H9 (cell line): ENCODE measurements around the gene KRTAP2-1. TPM values are rescaled to one million over a fixed set of nuclear protein-coding genes. Genes with fewer than 3 reads are reported as not detected.
"Not testable (repeated sequence)": the region's sequence is repeated elsewhere in the genome, so short reads cannot be mapped to it uniquely, and the experiment has no call there.

ENCODE experiments used
- DNase-seq: peaks from one replicate; pipeline ENCODE4 v3.0.0-alpha.2; 2017
- H2AFZ ChIP-seq: one replicate; pipeline ENCODE4 v1.6.1; 2013; ENCODE audit warnings: mild to moderate bottlenecking, low read length, control low read depth, moderate library complexity
- H2AK5ac ChIP-seq: 2 replicates; pipeline ENCODE4 v1.6.1; 2013; ENCODE audit warnings: low read length, control low read depth, mixed read lengths; ENCODE audit not compliant: insufficient read length
- H2BK120ac ChIP-seq: one replicate; pipeline ENCODE4 v1.6.1; 2013; ENCODE audit warnings: low read depth, mild to moderate bottlenecking, low read length, control low read depth, inconsistent platforms; ENCODE audit not compliant: poor library complexity, severe bottlenecking
- H2BK12ac ChIP-seq: 2 replicates; pipeline ENCODE4 v1.6.1; 2013; ENCODE audit warnings: low read length, control low read depth, mixed read lengths, low read depth; ENCODE audit not compliant: insufficient read length
- H2BK15ac ChIP-seq: 2 replicates; pipeline ENCODE4 v1.6.1; 2013; ENCODE audit warnings: low read depth, low read length, control low read depth
- H2BK20ac ChIP-seq: one replicate; pipeline ENCODE4 v1.6.1; 2013; ENCODE audit warnings: low read depth, mild to moderate bottlenecking, low read length, control low read depth, inconsistent platforms; ENCODE audit not compliant: poor library complexity, severe bottlenecking
- H2BK5ac ChIP-seq: 2 replicates; pipeline ENCODE4 v1.6.1; 2013; ENCODE audit warnings: low read length, control low read depth, mixed read lengths; ENCODE audit not compliant: insufficient read length
- H3K14ac ChIP-seq: 2 replicates; pipeline ENCODE4 v1.6.1; 2013; ENCODE audit warnings: low read length, control low read depth; ENCODE audit not compliant: insufficient read depth
- H3K18ac ChIP-seq: 2 replicates; pipeline ENCODE4 v1.6.1; 2013; ENCODE audit warnings: low read depth, mild to moderate bottlenecking, mixed read lengths, low read length, control low read depth; ENCODE audit not compliant: insufficient read length
- H3K23ac ChIP-seq: 2 replicates; pipeline ENCODE4 v1.6.1; 2013; ENCODE audit warnings: low read length, control low read depth, mixed read lengths, low read depth; ENCODE audit not compliant: insufficient read length
- H3K23me2 ChIP-seq: 2 replicates; pipeline ENCODE4 v1.6.1; 2013; ENCODE audit warnings: low read depth, mild to moderate bottlenecking, mixed read lengths, low read length, control low read depth; ENCODE audit not compliant: insufficient read length, poor library complexity, severe bottlenecking
- H3K27ac ChIP-seq: 2 replicates; pipeline ENCODE4 v1.5.1; 2013; ENCODE audit warnings: low read length, control low read depth, mixed read lengths, low read depth; ENCODE audit not compliant: insufficient read length
- H3K27me3 ChIP-seq: 2 replicates; pipeline ENCODE4 v1.6.1; 2013; ENCODE audit warnings: low read length, control low read depth, inconsistent platforms; ENCODE audit not compliant: insufficient read depth
- H3K4ac ChIP-seq: 2 replicates; pipeline ENCODE4 v1.6.1; 2013; ENCODE audit warnings: low read depth, mild to moderate bottlenecking, control low read depth, inconsistent platforms, low read length, moderate library complexity
- H3K4me1 ChIP-seq: 2 replicates; pipeline ENCODE4 v1.6.1; 2013; ENCODE audit warnings: low read length, control low read depth, inconsistent platforms; ENCODE audit not compliant: insufficient read depth
- H3K4me2 ChIP-seq: 2 replicates; pipeline ENCODE4 v1.6.1; 2013; ENCODE audit warnings: low read length, control low read depth, mixed read lengths; ENCODE audit not compliant: insufficient read length, insufficient read depth
- H3K56ac ChIP-seq: 2 replicates; pipeline ENCODE4 v1.6.1; 2013; ENCODE audit warnings: low read depth, mild to moderate bottlenecking, mixed read lengths, low read length, control low read depth; ENCODE audit not compliant: insufficient read length
- H3K79me1 ChIP-seq: 2 replicates; pipeline ENCODE4 v1.6.1; 2013; ENCODE audit warnings: low read depth, mild to moderate bottlenecking, moderate library complexity, low read length, control low read depth, inconsistent platforms; ENCODE audit not compliant: insufficient read depth, poor library complexity, severe bottlenecking
- H3K79me2 ChIP-seq: 2 replicates; pipeline ENCODE4 v1.6.1; 2013; ENCODE audit warnings: low read length, control low read depth, inconsistent platforms; ENCODE audit not compliant: insufficient read depth
- H3K9ac ChIP-seq: 2 replicates; pipeline ENCODE4 v1.6.1; 2013; ENCODE audit warnings: low read length, control low read depth, mixed read lengths; ENCODE audit not compliant: insufficient read length; ENCODE audit errors: extremely low read depth
- H3K9me3 ChIP-seq: one replicate; pipeline ENCODE4 v1.6.1; 2013; ENCODE audit warnings: low read depth, low read length, inconsistent platforms; ENCODE audit not compliant: control insufficient read depth
- H3T11ph ChIP-seq: one replicate; pipeline ENCODE4 v1.6.1; 2013; ENCODE audit warnings: mild to moderate bottlenecking, low read length, control low read depth, inconsistent platforms
- H4K20me1 ChIP-seq: one replicate; pipeline ENCODE4 v1.6.1; 2013; ENCODE audit not compliant: control insufficient read depth, insufficient read length, insufficient read depth
- H4K5ac ChIP-seq: 2 replicates; pipeline ENCODE4 v1.6.1; 2013; ENCODE audit warnings: low read depth, mild to moderate bottlenecking, mixed read lengths, low read length, control low read depth; ENCODE audit not compliant: insufficient read length
- H4K8ac ChIP-seq: replicated peaks from 2 replicates; pipeline ENCODE4 v1.6.1; 2013; ENCODE audit warnings: low read length, control low read depth, mixed read lengths, low read depth; ENCODE audit not compliant: insufficient read length
- H4K91ac ChIP-seq: 2 replicates; pipeline ENCODE4 v1.6.1; 2013; ENCODE audit warnings: low read depth, mild to moderate bottlenecking, moderate library complexity, mixed read lengths, low read length, control low read depth; ENCODE audit not compliant: insufficient read length
- H3K27ac Mint-ChIP-seq, 3 experiments: 2 replicates in 2 of 3; 3 replicates in 1 of 3; pipeline ENCODE4 v1.8.0; 2020 to 2021; ENCODE audit warnings: mixed read lengths in 3 of 3, mild to moderate bottlenecking in 1 of 3, moderate library complexity in 1 of 3
- H3K27me3 Mint-ChIP-seq: 2 replicates; pipeline ENCODE4 v1.8.0; 2021; ENCODE audit warnings: low read depth, mild to moderate bottlenecking, moderate library complexity, mixed read lengths
- H3K36me3 Mint-ChIP-seq, 3 experiments: 2 replicates in 2 of 3; 3 replicates in 1 of 3; pipeline ENCODE4 v1.8.0; 2020 to 2021; ENCODE audit warnings: low read depth in 3 of 3, mixed read lengths in 3 of 3; ENCODE audit not compliant: insufficient read depth in 1 of 3
- H3K4me1 Mint-ChIP-seq, 2 experiments: 2 replicates each; pipeline ENCODE4 v1.8.0; 2020; ENCODE audit warnings: mixed read lengths in 2 of 2
- H3K4me3 Mint-ChIP-seq, 2 experiments: 2 replicates in 1 of 2; 3 replicates in 1 of 2; pipeline ENCODE4 v1.8.0; 2020 to 2021; ENCODE audit warnings: mild to moderate bottlenecking in 2 of 2, mixed read lengths in 2 of 2, moderate library complexity in 1 of 2
- H3K9me3 Mint-ChIP-seq, 2 experiments: 2 replicates in 1 of 2; 3 replicates in 1 of 2; pipeline ENCODE4 v1.8.0; 2020; ENCODE audit warnings: mild to moderate bottlenecking in 2 of 2, mixed read lengths in 2 of 2, moderate library complexity in 1 of 2
- WGBS: extraction: QIAGEN DNeasy Blood & Tissue Kit; methylation state at CpG from one replicate; pipeline ENCODE4 v1.1.7; 2013; ENCODE audit warnings: missing lambda C conversion rate, low lambda C conversion rate, mixed read lengths; ENCODE audit not compliant: insufficient read length; ENCODE audit errors: extremely low coverage; 5-methylcytosine and 5-hydroxymethylcytosine counted together
- total RNA-seq: library from RNA; stranded (reverse); gene quantifications from 2 replicates; pipeline ENCODE4 v1.2.1, GENCODE V29; 2021
- TF ChIP-seq, protein P1 (sequence below): fragments of 200-600 bp; sonication (generic); conservative IDR thresholded peaks from 3 replicates; pipeline ENCODE4 v1.8.0; 2021; ENCODE audit warnings: antibody characterized with exemption, mild to moderate bottlenecking

Gene KRTAP2-1
- total RNA-seq, 1 experiment from 2014 or later = not detected

DNA sequence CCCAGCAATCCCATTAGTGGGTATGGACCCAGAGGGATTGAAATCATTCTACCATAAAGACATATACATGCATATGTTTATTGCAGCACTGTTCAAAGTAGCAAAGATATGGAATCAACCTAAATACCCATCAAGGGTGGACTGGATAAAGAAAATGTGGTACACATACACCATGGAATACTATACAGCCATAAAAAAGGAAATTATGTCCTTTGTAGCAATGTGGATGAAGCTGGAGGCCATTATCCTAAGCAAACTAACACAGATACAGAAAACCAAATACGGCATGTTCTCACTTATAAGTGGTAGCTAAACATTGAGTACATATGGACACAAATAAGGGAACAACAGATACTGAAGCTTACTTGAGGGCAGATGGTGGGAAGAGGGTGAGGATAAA is 10.4 kb upstream of the KRTAP2-1 start:
- H3K36me3 Mint-ChIP-seq = no peaks in the 10 kb centered on the region; a peak in 1 of 7 replicates
- H2AK5ac ChIP-seq = no peak overlapping the region

DNA sequence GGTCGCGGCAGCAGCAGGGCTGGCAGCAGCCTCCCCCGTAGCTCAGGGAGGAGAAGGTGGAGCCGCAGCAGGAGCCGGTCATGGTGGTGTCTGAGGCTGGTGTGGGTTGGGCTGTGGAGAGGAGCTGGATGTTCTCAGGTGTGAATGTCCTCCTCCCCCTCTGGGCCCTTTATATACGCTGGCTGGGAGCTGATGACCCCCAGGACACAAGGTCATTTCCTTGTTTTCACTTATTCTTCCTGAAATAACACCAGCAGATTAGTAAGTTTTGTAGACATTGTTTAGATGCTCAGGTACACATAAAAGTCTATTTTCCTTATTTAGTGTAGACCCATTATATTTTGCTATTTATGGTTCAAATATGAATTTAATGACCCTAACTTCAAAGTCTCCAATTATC is 8.0 kb upstream of the KRTAP2-1 start, which contains the start of gene KRTAP2-2:
TSS of gene KRTAP2-2 (minus strand) at position 101 of the 400 bp plus-strand sequence. CDS start at position 82, 19 bp downstream.
- not testable (repeated sequence) for H3K4me3 Mint-ChIP-seq, H2BK15ac ChIP-seq, H2BK12ac ChIP-seq, H3K79me1 ChIP-seq, H3K23me2 ChIP-seq, H2AK5ac ChIP-seq, H3K14ac ChIP-seq, H3K23ac ChIP-seq, H3K4ac ChIP-seq, H2BK120ac ChIP-seq, H3K56ac ChIP-seq, H3K9ac ChIP-seq, H3K4me2 ChIP-seq, H4K20me1 ChIP-seq, H3K18ac ChIP-seq, DNase-seq, H4K5ac ChIP-seq, H4K8ac ChIP-seq, H3K27me3 ChIP-seq, H3K36me3 Mint-ChIP-seq, H3K4me1 ChIP-seq, H3K9me3 ChIP-seq, H4K91ac ChIP-seq, H3K27ac ChIP-seq, H2BK5ac ChIP-seq, H2AFZ ChIP-seq, H3T11ph ChIP-seq, H3K79me2 ChIP-seq, H3K27ac Mint-ChIP-seq, H3K9me3 Mint-ChIP-seq, H2BK20ac ChIP-seq, H3K27me3 Mint-ChIP-seq
- WGBS = no CpG with 5 or more reads among the region's 6 CpGs
- peaks cover 8 to 11% of the 10 kb centered on the region in 2 experiments for H3K4me1 Mint-ChIP-seq

More for the DNA sequence above, 10.4 kb upstream of the KRTAP2-1 start:
- no peak for DNase-seq
- Histone ChIP-seq H4K91ac (no peak overlapping the region), H2BK5ac (no peak overlapping the region), H2BK12ac (no peak overlapping the region), H3T11ph (no peak overlapping the region), H3K27ac (no peak overlapping the region), H3K79me2 (no peaks in the 10 kb centered on the region), H3K4me2 (no peak overlapping the region), H4K5ac (no peak overlapping the region), H3K79me1 (no peaks in the 10 kb centered on the region), H2BK15ac (no peak overlapping the region), H3K14ac (no peak overlapping the region), H4K8ac (no peak overlapping the region), H3K56ac (no peak overlapping the region), H3K9ac (no peak overlapping the region), H3K23ac (no peak overlapping the region), H3K27me3 (no peaks in the 10 kb centered on the region), H3K18ac (no peak overlapping the region), H2BK120ac (no peak overlapping the region), H3K4ac (no peak overlapping the region), H2AFZ (no peak overlapping the region), H3K4me1 (no peaks in the 10 kb centered on the region), H4K20me1 (no peaks in the 10 kb centered on the region), H3K23me2 (no peaks in the 10 kb centered on the region), H3K9me3 (no peaks in the 10 kb centered on the region), H2BK20ac (no peak overlapping the region)
- Mint-ChIP-seq H3K4me3 (no peak overlapping the region), H3K27me3 (no peaks in the 10 kb centered on the region), H3K27ac (no peak overlapping the region), H3K9me3 (peaks cover 0 to 6% of the 10 kb centered on the region in 2 experiments; a peak in 2 of 5 replicates), H3K4me1 (peaks cover 4 to 7% of the 10 kb centered on the region in 2 experiments)
- no CpG with 5 or more reads among the region's 1 CpG for WGBS
- TF ChIP-seq, protein P1, sequence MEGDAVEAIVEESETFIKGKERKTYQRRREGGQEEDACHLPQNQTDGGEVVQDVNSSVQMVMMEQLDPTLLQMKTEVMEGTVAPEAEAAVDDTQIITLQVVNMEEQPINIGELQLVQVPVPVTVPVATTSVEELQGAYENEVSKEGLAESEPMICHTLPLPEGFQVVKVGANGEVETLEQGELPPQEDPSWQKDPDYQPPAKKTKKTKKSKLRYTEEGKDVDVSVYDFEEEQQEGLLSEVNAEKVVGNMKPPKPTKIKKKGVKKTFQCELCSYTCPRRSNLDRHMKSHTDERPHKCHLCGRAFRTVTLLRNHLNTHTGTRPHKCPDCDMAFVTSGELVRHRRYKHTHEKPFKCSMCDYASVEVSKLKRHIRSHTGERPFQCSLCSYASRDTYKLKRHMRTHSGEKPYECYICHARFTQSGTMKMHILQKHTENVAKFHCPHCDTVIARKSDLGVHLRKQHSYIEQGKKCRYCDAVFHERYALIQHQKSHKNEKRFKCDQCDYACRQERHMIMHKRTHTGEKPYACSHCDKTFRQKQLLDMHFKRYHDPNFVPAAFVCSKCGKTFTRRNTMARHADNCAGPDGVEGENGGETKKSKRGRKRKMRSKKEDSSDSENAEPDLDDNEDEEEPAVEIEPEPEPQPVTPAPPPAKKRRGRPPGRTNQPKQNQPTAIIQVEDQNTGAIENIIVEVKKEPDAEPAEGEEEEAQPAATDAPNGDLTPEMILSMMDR = no peak
